Fibroblast of mammary gland (primary cell): ENCODE results near the gene DLG3.

Source experiments
- DNase-seq: peaks from one replicate; pipeline ENCODE4 v3.0.0-alpha.2; 2010; ENCODE audit warnings: low read depth
- H3K4me3 ChIP-seq: 2 replicates; pipeline ENCODE4 v1.5.1; 2011; ENCODE audit warnings: low read depth, mild to moderate bottlenecking, low read length, moderate library complexity; ENCODE audit not compliant: control insufficient read depth
- TF ChIP-seq, protein P1 (sequence below): conservative IDR thresholded peaks from 2 replicates; pipeline ENCODE4 v1.5.1; 2011; ENCODE audit warnings: low read depth, low read length, inconsistent platforms; ENCODE audit not compliant: control insufficient read depth, insufficient read depth

The DLG3 gene

DNA sequence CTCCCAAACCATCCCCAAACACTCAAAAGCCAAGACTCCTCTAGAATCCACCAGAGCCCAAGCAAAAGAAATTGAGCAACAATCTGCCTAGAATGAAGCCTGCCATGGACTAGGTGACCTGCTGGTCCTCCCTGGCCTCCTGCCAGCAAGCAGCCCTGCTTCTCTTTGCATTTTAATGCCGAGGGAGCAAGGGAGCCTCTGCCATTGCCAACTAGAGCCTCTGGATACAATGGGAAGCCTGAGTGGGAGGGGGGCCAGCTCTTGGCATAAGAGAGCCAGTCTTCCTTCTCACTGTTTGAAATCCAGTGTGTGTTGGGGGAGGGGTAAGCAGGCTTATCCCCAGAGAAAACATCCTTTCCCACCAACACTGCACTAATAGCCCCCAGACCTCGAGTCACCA lies 23.0 kb upstream of the DLG3 start:
- no peak overlapping the region for H3K4me3 ChIP-seq
- TF ChIP-seq, protein P1, sequence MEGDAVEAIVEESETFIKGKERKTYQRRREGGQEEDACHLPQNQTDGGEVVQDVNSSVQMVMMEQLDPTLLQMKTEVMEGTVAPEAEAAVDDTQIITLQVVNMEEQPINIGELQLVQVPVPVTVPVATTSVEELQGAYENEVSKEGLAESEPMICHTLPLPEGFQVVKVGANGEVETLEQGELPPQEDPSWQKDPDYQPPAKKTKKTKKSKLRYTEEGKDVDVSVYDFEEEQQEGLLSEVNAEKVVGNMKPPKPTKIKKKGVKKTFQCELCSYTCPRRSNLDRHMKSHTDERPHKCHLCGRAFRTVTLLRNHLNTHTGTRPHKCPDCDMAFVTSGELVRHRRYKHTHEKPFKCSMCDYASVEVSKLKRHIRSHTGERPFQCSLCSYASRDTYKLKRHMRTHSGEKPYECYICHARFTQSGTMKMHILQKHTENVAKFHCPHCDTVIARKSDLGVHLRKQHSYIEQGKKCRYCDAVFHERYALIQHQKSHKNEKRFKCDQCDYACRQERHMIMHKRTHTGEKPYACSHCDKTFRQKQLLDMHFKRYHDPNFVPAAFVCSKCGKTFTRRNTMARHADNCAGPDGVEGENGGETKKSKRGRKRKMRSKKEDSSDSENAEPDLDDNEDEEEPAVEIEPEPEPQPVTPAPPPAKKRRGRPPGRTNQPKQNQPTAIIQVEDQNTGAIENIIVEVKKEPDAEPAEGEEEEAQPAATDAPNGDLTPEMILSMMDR = no peak

GRCh38 chrX:70422851-70423341 lies 21.7 kb upstream of the DLG3 start, which contains the start of gene GDPD2:
Gene GDPD2 (plus strand): TSS chrX:70423314. CDS start chrX:70424985, 1,671 bp downstream.
- no peak within 1 kb of the TSS for H3K4me3 ChIP-seq
- TF ChIP-seq, protein P1 = no peak
- DNase-seq = peak; percentile 11

More for the DNA sequence above, 23.0 kb upstream of the DLG3 start:
- no peak for DNase-seq

DNA sequence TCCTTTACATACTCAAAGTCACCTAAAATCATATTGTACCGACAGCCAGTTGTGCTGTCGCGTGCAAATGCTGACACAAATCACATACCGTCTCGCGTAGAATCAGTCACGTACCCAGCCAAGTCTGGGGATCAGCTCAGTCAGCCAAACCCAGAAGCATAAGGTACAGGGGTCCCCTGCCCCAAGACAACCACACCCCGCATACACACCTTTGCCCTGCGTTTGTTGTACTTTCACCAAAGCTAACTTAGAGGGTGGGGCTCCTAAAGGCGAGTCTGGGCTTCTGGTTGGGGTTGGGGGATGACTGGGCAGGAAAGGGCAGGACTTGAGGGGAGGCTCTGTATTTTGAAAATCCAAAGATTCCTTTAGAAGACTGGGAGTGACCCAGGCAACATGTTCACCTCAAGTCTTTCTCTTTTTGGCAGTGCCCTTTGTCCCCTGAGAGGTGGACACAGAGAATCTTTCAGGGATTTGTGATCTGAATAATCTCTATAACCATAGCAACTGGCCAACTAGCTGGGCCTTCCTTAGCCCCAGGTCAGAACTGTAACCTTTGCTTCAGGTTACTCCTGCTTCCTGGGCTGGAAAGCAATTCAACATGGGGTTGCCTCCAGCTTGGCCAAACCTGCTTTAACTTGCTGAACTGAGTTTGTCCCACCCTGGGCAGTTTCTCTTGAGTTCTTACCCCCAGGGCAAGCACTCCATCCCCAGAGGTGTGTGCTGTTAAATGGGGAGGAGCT lies 20.5 kb upstream of the DLG3 start:
- TF ChIP-seq, protein P1 = no peak
- H3K4me3 ChIP-seq = no peak overlapping the region
- no peak for DNase-seq

DNA sequence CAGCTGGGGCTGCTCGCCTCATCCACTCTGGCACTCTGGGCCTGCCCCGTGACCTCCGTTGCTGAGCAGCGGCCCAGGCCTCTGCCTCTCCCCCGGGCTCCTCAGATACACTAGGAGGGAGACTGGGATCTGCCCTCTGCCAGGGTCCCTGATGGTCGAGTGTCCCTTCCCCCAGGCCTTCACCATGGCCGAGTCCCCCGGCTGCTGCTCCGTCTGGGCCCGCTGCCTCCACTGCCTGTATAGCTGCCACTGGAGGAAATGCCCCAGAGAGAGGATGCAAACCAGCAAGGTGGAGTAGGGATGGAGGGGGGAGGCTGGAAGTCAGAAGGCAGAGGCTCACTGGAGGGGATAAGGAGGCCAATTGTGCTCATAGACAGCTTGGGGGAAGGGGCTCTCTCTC lies 19.8 kb upstream of the DLG3 start:
- DNase-seq = no peak
- TF ChIP-seq, protein P1 = no peak
- no peak overlapping the region for H3K4me3 ChIP-seq

- no peak overlapping the region for H3K4me3 ChIP-seq
- TF ChIP-seq, protein P1 = no peak
- DNase-seq = no peak
Measured at GRCh38 chrX:70426286-70427278, 18.1 kb upstream of the DLG3 start.

GRCh38 chrX:70427365-70427764 lies 17.3 kb upstream of the DLG3 start:
- TF ChIP-seq, protein P1 = no peak
- H3K4me3 ChIP-seq = no peak overlapping the region
- no peak for DNase-seq
